ENCODE results near the gene SUN2.

Gene SUN2

GRCh38 chr22:38715852-38716251 lies 39.9 kb downstream of the SUN2 start:
- no peak for DNase-seq (ENCODE audit: low read depth)

GRCh38 chr22:38715176-38715764 lies 40.5 kb downstream of the SUN2 start:
- no peak for DNase-seq (ENCODE audit: low read depth)

- no peak for DNase-seq (ENCODE audit: low read depth)
Observed at GRCh38 chr22:38713921-38714320, 41.9 kb downstream of the SUN2 start.

GRCh38 chr22:38712486-38713207 lies 43.2 kb downstream of the SUN2 start:
- DNase-seq (ENCODE audit: low read depth), result no peak

DNA sequence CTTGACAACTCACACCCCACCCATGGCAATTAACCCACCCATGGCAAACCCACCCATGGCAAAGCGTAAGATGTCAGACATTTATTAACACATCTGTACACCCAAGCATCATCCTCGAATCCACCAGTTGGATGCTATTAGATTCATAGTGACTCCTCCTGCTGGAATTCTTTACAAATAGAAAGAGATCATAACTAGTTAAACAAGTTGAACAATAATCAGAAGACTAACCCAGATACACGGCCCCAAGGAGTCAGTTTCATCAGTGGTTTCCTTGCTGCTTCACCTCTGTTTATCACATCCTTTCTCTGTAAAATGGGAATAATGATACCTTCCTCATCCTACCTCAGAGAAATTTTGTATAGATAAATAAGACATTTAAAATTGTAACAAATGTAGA lies 44.9 kb downstream of the SUN2 start:
- no peak for DNase-seq (ENCODE audit: low read depth)

DNA sequence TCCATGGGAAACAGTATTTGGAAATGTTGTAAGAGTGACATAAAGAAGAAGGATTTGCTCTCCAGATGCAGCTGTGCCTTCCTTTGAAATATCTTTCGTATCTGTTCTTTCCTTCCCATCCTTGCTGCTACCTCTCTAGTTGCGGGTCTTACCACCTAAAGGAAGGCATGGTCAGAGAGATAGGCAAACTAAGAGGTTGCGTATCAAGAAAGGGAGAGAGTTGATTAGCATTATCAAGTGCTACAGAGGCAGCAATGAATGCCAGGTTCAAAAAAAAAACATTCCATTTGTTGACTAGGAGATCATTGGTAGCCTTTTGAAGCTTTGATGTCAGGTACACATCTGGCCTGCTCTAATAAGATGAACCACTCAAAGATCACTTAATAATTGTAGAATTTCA lies 45.4 kb downstream of the SUN2 start:
- no peak for DNase-seq (ENCODE audit: low read depth)

DNA sequence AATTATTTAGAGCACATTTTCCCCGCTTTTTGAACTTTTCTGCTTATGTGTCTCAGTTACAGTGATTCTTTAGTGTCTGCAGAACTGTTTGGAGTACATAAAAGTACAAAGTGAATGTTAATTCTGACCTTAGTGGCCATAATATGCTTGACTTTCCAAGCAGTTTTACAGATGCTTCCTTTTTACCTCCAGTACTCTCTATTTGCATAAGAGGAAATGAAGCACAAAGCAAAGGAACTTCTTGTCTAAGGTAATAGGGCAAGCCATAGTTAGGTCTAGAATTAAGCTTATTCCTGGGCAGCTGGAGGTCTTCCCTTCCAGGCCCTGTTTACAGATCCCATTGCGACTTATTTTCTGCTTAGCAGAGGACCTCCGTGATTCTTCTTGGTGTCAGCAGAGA lies 46.5 kb downstream of the SUN2 start:
- no peak for DNase-seq (ENCODE audit: low read depth)

- no peak for DNase-seq (ENCODE audit: low read depth)
Observed at GRCh38 chr22:38707984-38708383, 47.8 kb downstream of the SUN2 start.

DNA sequence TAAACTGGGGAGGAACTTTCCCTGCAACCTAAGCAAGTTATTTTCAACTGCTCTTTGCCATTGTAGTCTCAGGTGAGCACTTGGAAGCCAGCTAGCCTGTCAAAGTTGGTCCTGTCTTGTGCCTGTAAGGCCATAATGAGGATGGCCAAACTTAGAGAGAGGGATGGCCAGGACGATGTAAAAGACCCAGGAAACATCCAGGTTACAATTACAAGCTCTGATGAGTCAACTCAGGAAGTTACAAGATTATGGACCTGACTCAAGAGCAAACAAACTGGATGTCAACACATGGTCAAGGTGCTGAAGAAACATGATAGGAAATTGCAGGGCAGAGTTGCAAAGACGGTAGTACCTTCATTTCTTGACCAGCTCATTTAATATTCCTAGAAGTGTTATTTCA lies 48.5 kb downstream of the SUN2 start:
- no peak for DNase-seq (ENCODE audit: low read depth)

GRCh38 chr22:38706901-38707195 lies 49.0 kb downstream of the SUN2 start:
- no peak for DNase-seq (ENCODE audit: low read depth)

DNA sequence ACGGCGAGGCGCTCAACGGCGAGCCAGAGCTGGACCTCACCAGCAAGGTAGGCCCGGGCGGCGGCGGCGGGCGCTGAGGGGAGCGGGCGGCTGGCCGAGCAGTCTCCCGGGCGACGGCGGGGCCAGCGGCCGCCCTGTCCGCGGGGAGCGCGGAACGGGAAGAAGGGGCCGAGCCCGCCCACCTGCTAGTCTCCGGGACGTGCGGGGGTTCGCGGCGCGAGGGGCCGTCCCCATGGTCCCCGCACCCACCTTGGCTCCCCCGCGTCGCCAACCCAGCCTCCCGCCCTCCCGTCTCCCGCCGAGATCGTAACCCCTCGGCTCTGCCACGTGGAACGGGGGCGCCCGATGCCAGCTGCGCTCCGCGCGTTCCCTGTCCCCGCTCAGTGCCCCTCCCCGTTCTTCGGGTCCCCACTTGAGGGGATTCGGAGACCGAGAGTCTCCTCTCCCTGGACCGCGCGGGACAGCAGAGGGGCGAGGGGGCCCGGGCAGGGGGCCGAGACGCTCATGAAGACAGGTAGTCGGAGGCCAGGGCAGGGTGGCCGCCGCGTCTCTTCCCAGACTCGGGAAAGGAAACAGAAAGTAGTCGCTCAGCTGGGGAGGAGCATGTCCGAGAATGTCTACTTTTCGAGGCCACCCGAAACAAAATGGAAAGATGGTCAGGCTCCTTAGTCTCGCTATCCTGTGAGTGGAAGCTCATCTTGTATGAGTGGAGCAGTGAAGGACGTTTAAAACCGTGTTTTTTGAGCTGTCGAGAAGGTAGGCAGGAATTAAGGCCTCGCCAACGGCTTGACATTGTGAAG lies 49.5 kb downstream of the SUN2 start:
- DNase-seq (ENCODE audit: low read depth), result peak; percentile 20

- peak; percentile 97 for DNase-seq (ENCODE audit: low read depth)
Observed at GRCh38 chr22:38705235-38706100, 50.3 kb downstream of the SUN2 start, which contains the start of gene GTPBP1. GTPBP1 (plus strand) TSS chr22:38705944; CDS start chr22:38705956, 12 bp downstream.

DNA sequence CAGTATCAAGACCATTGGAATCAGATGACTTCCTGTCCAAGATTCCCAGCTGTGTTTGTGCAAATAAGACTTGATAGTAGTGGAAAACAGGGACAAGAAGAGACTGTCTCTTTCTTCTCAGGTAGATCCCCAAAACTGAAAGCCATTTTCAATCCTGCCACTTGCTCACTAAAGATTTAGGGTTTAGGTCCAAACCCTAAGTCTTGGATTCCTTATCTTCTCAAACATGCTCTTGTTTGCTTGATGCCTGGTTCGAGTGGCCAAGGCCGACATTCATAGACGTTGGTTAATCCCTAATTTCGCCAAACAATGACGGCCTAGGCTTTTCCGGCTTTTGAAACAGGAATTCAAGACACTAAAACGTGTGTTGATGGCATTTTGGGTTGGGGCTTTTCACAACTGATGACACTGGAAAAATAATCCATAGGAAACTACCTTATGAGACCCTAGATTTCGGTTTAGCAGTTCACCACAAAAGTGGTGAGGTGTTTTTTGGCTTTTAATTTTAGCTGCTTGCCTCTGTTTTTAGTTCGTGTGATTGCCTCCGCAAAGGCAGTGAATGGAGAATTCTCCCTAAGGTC lies 51.1 kb downstream of the SUN2 start:
- DNase-seq (ENCODE audit: low read depth), result no peak

DNA sequence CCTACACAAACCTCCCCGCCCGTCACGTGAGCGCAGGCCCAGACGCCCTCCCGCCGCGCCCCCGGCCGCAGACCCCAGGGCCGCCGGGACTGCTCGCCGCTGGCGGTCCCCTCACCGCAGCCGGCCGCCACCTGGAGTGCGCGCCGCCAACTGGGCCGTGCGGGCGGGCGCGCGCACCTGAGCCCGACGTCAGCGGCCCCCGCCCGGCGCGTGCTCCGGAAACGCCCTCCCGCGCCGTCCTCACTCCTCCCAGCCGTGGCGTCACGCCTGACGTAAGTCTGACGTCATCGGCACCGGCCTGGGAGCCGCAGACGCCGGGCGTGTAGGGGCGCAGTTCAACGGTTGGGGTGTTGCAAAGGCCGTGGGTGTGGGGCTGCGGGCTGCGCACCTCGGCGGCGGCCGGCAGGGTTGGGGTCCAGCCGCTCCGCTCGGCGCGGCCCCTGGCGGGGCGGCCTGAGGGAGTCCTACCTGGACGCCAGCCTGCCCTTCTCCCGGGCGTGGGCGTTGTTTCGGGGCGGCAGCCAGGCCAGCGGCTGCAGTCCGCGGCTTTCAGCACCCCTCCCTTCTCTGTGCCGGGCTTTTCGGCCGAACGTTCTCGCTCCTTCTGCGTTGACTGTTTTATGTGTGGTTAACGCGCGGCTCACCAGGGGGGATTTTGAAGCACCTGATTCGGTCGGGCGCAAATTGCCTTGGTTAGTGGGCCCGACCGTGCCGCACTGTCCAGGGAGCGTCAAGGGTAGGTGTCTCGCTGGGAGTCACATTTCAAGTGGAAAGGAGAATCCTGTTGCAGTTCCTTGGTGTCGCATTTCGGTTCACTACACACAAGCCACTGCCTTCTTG lies 54.8 kb downstream of the SUN2 start, which contains the start of gene JOSD1:
Gene JOSD1 (minus strand): TSS at position 155 of the 840 bp plus-strand sequence. CDS start 956 bp downstream, outside the sequence.
- DNase-seq (ENCODE audit: low read depth), result peak; percentile 96

GRCh38 chr22:38700270-38700788 lies 55.5 kb downstream of the SUN2 start:
- DNase-seq (ENCODE audit: low read depth), result peak; percentile 20

GRCh38 chr22:38699784-38700183 lies 56.0 kb downstream of the SUN2 start:
- DNase-seq (ENCODE audit: low read depth), result no peak

DNA sequence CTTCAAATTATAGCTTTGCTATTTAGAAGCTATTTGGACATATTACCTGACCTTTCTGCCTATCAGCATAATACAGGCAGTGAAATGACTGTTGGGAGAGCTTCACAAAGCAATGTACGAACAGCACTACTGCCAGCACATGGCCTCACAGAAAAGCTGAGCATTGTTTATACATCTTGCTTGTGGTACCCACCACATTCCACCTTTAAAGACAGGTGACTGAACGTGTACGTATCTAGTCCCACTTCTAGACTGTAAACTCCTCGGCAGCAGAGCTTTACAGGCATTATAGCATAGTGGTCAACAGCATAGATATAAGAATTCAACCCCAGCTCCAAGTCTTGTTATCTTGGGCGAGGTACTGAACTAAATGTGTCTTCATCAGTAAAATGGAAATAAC lies 56.7 kb downstream of the SUN2 start:
- no peak for DNase-seq (ENCODE audit: low read depth)

DNA sequence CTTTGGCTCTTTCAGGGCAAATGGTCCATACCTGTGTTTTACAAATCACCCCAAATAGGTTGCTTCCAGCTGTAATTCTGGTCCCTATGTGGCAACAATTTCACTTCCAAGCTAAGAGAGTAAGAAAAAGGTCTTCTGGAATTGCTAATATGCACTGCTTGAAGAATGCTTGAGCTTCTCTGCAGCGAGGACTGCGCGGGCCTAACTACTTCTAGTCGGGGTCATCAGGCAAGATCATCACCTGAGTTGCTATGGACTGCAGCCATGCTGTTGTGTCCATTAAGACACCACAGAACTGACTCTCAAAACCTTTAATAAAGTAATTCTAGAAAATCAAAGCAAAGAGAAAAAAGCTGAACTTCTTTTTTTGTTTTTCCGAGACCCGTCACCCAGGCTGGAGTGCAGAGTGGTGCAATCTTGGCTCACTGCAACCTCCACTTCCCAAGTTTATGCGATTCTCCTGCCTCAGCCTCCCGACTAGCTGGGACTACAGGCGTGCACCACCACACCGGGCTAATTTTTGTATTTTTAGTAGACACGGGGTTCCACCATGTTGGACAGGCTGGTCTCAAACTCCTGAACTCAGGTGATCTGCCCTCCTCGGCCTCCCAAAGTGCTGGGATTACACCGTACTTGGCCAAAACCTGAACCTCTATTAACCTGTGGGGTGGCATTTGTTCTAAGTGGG lies 57.2 kb downstream of the SUN2 start:
- DNase-seq (ENCODE audit: low read depth), result no peak

DNA sequence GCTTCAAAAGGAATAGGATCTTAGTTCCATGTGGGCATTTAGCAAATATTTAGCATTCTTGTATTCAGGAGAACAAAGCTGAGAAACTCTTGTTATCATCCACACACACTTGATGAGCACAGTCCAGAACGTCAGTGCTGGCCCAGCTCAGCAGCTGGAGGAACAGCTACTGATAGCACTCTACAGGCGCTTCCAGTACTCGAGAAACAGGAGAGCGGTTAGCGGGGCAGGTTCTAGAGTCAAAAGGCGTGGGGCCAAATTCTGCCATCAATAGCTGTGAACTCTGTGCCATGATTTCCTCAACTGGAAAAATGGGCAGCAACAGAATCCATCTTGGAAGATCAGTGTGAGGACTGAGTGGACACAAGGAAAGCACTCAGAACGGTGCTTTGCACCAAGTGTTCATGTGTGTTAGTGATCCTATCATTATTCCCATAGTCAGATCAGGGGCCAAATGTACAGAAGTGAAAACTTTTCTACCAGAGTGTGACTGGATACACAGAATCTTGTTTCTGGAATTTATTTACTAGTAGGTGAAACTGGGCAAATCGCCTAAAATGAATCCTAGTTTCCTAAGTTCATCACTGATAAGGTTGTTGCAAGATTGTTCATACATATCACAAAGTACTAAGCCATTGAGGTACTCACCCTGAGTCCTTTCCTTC lies 58.2 kb downstream of the SUN2 start:
- DNase-seq (ENCODE audit: low read depth), result no peak
